OCI-LY7 (cell line): ENCODE results near the gene OR8I2.
"Not testable (repeated sequence)": the region's sequence is repeated elsewhere in the genome, so short reads cannot be mapped to it uniquely, and the experiment has no call there.

Experiments used
- CTCF ChIP-seq: fragments of 200-600 bp; sonication (generic); conservative IDR thresholded peaks from 2 replicates; pipeline ENCODE4 v1.5.1; 2014; ENCODE audit warnings: mild to moderate bottlenecking, antibody characterized with exemption, low read length, moderate library complexity, mixed read lengths
- EZH2phosphoT487 ChIP-seq: fragments of 200-600 bp; sonication (generic); IDR thresholded peaks from 2 replicates; pipeline ENCODE4 v1.6.1; 2018; ENCODE audit warnings: low read depth, borderline replicate concordance, mild to moderate bottlenecking, mixed run types, antibody characterized with exemption, low read length, moderate library complexity, mixed read lengths

- TF ChIP-seq CTCF, EZH2phosphoT487: not testable (repeated sequence)
These were observed 36.7 kb upstream of the OR8I2 start for GRCh38 chr11:56056366-56056765.
